GM12873 (cell line): Measurements from ENCODE around the gene ALPP.

Source experiments
- CTCF ChIP-seq: IDR thresholded peaks from 2 replicates; pipeline ENCODE4 v1.5.1; 2012; ENCODE audit warnings: low read depth, mild to moderate bottlenecking, moderate library complexity, low read length, control low read depth; ENCODE audit not compliant: insufficient read depth; ENCODE audit errors: missing control alignments

Gene ALPP

DNA sequence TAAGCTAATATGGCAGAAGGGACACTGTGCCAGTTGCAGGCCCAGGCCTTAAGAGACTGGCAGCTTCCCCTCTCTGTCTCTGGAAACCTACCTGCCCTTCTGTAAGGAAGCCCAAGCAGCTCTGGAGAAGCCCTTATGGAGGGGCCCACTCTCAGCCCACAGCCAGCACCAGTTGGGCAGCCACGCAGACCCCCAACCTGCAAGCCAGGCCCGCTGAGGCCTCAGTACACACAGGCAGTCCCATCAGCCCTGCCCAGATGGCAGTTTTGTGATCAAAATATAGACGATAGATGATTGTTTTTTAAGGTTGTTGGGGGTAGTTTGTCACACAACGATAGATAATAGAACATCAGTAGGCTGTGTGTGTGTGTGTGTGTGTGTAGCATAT, 36.8 kb upstream of the ALPP start:
- TF ChIP-seq CTCF = no peak

DNA sequence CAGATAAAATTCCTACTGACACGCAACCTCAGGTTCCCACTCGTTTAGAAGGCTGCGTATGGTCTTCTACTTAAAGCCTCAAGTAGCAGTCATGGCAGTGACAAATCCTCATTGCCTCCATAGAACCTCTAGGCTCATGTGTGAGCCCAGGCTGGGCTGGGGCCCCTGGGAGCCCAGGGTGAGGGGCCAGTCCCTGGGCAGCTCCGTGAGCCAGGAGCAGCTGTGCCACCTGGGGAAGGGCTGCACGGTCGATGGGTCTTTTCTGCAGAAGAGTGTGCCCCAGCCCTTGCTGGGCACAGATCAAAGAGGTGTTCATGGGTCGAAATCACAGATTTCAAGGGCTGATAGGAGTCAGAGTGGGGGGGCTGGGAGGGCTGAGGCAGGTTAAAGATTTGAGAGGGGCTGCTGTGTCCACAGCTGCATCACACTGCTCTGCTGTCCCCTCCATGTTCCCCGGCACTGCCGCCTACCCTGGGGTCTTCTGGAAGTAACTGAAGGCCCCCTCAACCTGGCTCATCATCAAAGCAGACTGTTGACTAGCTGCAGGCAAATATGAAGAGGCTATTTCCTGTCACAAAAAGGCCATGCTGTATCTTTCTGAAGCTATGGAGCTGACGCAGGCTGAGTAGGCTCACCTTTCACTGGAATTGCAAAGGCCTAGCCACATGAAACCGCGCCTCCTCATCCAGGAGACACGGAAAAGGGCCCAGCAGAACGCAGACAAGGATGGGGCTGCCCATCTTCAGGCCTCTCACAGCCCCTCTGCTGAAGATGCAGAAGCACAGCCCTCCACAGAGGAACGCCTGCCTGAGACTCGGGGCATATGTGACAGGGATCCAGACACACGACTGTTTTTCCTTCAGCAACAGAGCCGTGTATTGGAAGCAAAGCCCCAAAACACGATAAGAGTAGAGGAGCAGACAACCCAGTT, 35.7 kb upstream of the ALPP start:
- no peak for TF ChIP-seq CTCF

DNA sequence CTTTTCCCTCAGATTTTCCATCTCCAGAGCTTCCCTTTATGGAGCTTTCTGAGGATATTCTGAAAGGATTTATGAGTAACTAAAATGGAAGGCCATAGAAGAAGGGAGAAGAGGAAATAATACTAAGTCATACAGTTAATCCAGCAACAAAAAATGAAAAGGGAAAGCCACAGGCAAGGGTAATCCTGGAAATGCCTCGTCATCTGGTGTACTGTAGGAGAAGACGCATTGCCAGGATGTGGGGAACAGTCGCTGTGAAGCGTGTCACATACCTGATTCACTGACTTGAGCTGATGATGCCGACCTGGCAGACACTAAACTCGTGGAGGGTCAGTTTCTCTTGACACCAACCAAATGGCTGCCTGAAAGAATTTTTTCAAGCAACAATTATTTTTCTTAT, 34.7 kb upstream of the ALPP start:
- no peak for TF ChIP-seq CTCF

DNA sequence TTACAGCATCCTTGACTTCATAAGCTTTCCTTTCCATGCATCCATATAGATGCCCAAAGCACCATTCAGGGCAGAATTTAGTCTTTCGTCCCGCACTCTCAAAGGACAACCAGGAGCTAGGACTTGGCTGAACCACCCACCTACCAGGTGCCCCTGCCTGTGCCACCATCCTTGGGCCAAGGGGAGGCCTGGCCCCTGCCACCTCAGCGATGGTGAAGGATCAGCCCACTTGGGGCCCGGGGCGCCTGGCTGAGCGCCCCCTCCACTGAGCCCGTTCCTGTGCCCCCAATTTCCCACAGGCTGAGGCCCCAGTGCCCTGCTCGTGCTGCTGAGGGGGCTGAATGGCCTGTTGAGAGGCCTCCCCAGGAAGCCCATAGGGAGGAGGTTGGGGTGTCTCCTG, 33.3 kb upstream of the ALPP start:
- no peak for TF ChIP-seq CTCF

GRCh38 chr2:232347369-232347768, 31.2 kb upstream of the ALPP start:
- TF ChIP-seq CTCF = no peak

DNA sequence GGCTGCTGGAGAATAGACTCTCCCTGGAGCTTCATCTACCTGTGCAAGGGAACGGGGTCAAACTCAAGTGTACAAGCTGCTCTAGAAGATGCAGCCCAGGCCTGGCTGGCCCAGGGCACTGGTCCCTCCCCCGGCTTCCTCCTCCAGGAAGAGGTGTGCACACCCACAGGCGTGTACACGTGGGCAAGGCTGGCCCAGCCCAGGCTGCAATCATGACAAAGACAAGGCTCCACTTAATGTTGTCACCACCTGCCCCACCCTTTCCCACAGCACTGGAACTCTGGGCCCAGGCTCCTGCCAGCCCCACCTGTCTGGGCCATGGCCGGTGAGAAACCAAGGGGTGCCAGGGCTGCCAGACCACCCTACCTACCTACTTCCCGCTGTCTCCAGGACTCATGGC, 29.6 kb upstream of the ALPP start:
- no peak for TF ChIP-seq CTCF

DNA sequence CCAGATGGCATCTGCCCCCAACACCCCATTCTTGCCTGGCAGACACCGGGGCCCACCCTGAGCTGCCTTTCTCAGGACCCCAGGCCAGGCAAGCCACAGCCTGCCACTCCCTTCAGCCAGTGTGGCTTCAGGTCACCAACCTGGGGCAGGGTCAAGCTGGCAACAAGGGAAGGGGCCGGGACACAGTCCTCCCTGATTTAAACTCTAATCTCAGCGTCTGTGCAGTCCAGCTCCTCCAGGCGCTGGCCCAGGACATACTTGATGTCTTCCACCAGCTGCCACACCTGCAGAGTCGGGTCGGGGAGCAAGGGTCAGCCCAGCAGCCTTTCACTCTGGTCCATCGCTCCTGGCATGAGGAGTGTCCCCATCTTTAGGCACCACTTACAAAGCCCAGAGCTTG, 29.0 kb upstream of the ALPP start:
- no peak for TF ChIP-seq CTCF
